Esophagus muscularis mucosa (tissue), 4 donors: ENCODE data around the gene ACTR6. TPM values are rescaled to one million over a fixed set of nuclear protein-coding genes. Genes with fewer than 3 reads are reported as not detected.

ENCODE experiments used
- DNase-seq: peaks from one replicate; pipeline ENCODE4 v3.0.0-alpha.2; 2017; ENCODE audit errors: extremely low spot score
- H3K27ac ChIP-seq, 4 donors: fragments of 200-600 bp; sonication (generic); replicated peaks in 1 of 4; 1 replicate in 3 of 4; 2 replicates in 1 of 4; pipeline ENCODE4 v1.5.1; 2016 to 2019; ENCODE audit warnings: mild to moderate bottlenecking in 1 of 4
- H3K27me3 ChIP-seq, 4 donors: fragments of 200-600 bp; sonication (generic); one replicate each; pipeline versions ENCODE4 v1.5.1 to v1.6.0; 2016 to 2019
- H3K36me3 ChIP-seq, 4 donors: fragments of 200-600 bp; sonication (generic); one replicate each; pipeline ENCODE4 v1.5.1; 2016 to 2019
- H3K4me1 ChIP-seq, 4 donors: fragments of 200-600 bp; sonication (generic); one replicate each; pipeline ENCODE4 v1.5.1; 2016 to 2019
- H3K4me3 ChIP-seq, 4 donors: fragments of 200-600 bp; sonication (generic); 1 replicate in 2 of 4; 2 replicates in 2 of 4; pipeline ENCODE4 v1.5.1; 2016 to 2019; ENCODE audit warnings: mild to moderate bottlenecking in 4 of 4, moderate library complexity in 1 of 4
- H3K9me3 ChIP-seq, 4 donors: fragments of 200-600 bp; sonication (generic); 1 replicate in 3 of 4; 2 replicates in 1 of 4; pipeline ENCODE4 v1.5.1; 2016 to 2019
- CTCF ChIP-seq, 3 experiments: fragments of 200-600 bp in 2 of 3; fragments of 450-650 bp in 1 of 3; sonication (generic) in 2 of 3; IDR thresholded peaks; one replicate each; pipeline ENCODE4 v1.5.1; 2017 to 2019; ENCODE audit warnings: antibody characterized with exemption in 3 of 3, mild to moderate bottlenecking in 2 of 3, moderate library complexity in 1 of 3
- EP300 ChIP-seq: sonication (generic); formaldehyde crosslinking; IDR thresholded peaks from one replicate; pipeline ENCODE4 v1.6.1; 2017; ENCODE audit warnings: antibody characterized with exemption
- POLR2A ChIP-seq: fragments of 450-650 bp; IDR thresholded peaks from one replicate; pipeline ENCODE4 v1.6.1; 2017; ENCODE audit warnings: antibody characterized with exemption, moderate library complexity, mild to moderate bottlenecking, low read depth
- POLR2AphosphoS5 ChIP-seq, 2 donors: sonication (generic); formaldehyde crosslinking; IDR thresholded peaks; one replicate each; pipeline ENCODE4 v1.6.1; 2017; ENCODE audit warnings: antibody characterized with exemption in 2 of 2
- WGBS: methylation state at CpG from one replicate; pipeline ENCODE4 v1.1.5; 2018; 5-methylcytosine and 5-hydroxymethylcytosine counted together
- intact Hi-C: fragments of 100-400 bp; cut with DNase I; formaldehyde crosslinking; loops from one replicate; pipeline ENCODE4 v1.15.1; 2023
- total RNA-seq, 4 donors: library from RNA; depleted of rRNA; stranded (reverse); fragments of >200 nt; gene quantifications; one replicate each; pipeline versions ENCODE4 v1.1.0 to v1.2.1, GENCODE V29; 2016

ACTR6 gene
- total RNA-seq, 4 donors from 2014 or later, result 9.6 to 14.2 (median 13.3) TPM

- no peaks in the 10 kb centered on the region for H3K27me3 ChIP-seq
- no peak overlapping the region for H3K4me3 ChIP-seq
- peaks cover 0 to 11% (median 7%) of the 10 kb centered on the region in 4 donors for H3K4me1 ChIP-seq
- no peaks in the 10 kb centered on the region for H3K36me3 ChIP-seq
- intact Hi-C loops, result loop anchor here (5.0 to 10.0 kb wide), 2 partner anchors 110 to 318 kb away; no protein-coding TSS in a partner anchor
- DNase-seq, result no peak
- H3K9me3 ChIP-seq, result no peaks in the 10 kb centered on the region
- TF ChIP-seq CTCF (IDR thresholded peaks at IDR 0.05) (peak; percentile 65 to 83 (median 68)), POLR2A (no peak)
- peak overlapping the region in 1 of 4 donors; percentile 57 for H3K27ac ChIP-seq
- WGBS, result 27% methylated on average over 7 of the region's 7 CpGs
Observed at GRCh38 chr12:100234591-100235304, 34.1 kb downstream of the ACTR6 start.

GRCh38 chr12:100238801-100239200 lies 38.2 kb downstream of the ACTR6 start:
- 88% methylated on average over 3 of the region's 3 CpGs for WGBS
- intact Hi-C loops, result loop anchor here (10.0 kb wide), 1 partner anchor 106 kb away; no protein-coding TSS in a partner anchor
- TF ChIP-seq CTCF (IDR thresholded peaks at IDR 0.05), result no peak
- no peak for TF ChIP-seq POLR2AphosphoS5 (IDR thresholded peaks at IDR 0.05)
- H3K4me1 ChIP-seq, result peaks cover 0 to 11% (median 7%) of the 10 kb centered on the region in 4 donors
- no peaks in the 10 kb centered on the region for H3K9me3 ChIP-seq
- no peak overlapping the region for H3K27ac ChIP-seq
- no peak for DNase-seq
- H3K4me3 ChIP-seq, result no peak overlapping the region
- H3K27me3 ChIP-seq, result no peaks in the 10 kb centered on the region
- no peaks in the 10 kb centered on the region for H3K36me3 ChIP-seq

- peaks cover 0 to 4% (median under 1%) of the 10 kb centered on the region in 4 donors for H3K4me1 ChIP-seq
- H3K9me3 ChIP-seq, result no peaks in the 10 kb centered on the region
- no peaks in the 10 kb centered on the region for H3K27me3 ChIP-seq
- TF ChIP-seq POLR2AphosphoS5 (IDR thresholded peaks at IDR 0.05), result no peak
- no peak for TF ChIP-seq POLR2A
- TF ChIP-seq EP300, result no peak
- no peak for TF ChIP-seq CTCF (IDR thresholded peaks at IDR 0.05)
- H3K4me3 ChIP-seq, result no peak overlapping the region
- no peak for DNase-seq
- no peak overlapping the region for H3K27ac ChIP-seq
- no peaks in the 10 kb centered on the region for H3K36me3 ChIP-seq
- 100% methylated on average over 1 of the region's 1 CpG for WGBS
- intact Hi-C loops, result loop anchor here (10.0 kb wide), 1 partner anchor 105 kb away; no protein-coding TSS in a partner anchor
Observed at GRCh38 chr12:100239589-100239988, 39.0 kb downstream of the ACTR6 start.

GRCh38 chr12:100243137-100243536 lies 42.5 kb downstream of the ACTR6 start:
- Histone ChIP-seq H3K4me1 (no peaks in the 10 kb centered on the region), H3K9me3 (no peaks in the 10 kb centered on the region), H3K36me3 (no peaks in the 10 kb centered on the region), H3K27me3 (no peaks in the 10 kb centered on the region), H3K27ac (no peak overlapping the region), H3K4me3 (no peak overlapping the region)
- 93% methylated on average over 5 of the region's 5 CpGs for WGBS
- intact Hi-C loops, result loop anchor here (5.0 kb wide), 1 partner anchor 494 kb away; no protein-coding TSS in a partner anchor
- DNase-seq, result no peak
- TF ChIP-seq POLR2A (no peak), CTCF (IDR thresholded peaks at IDR 0.05) (no peak), EP300 (no peak), POLR2AphosphoS5 (IDR thresholded peaks at IDR 0.05) (no peak)

GRCh38 chr12:100247765-100248164 lies 47.1 kb downstream of the ACTR6 start:
- Histone ChIP-seq H3K4me1 (no peaks in the 10 kb centered on the region), H3K9me3 (no peaks in the 10 kb centered on the region), H3K4me3 (no peak overlapping the region), H3K27me3 (no peaks in the 10 kb centered on the region), H3K36me3 (no peaks in the 10 kb centered on the region), H3K27ac (no peak overlapping the region)
- no peak for DNase-seq
- 94% methylated on average over 4 of the region's 4 CpGs for WGBS
- intact Hi-C loops, result no loop called here
- TF ChIP-seq POLR2AphosphoS5 (IDR thresholded peaks at IDR 0.05) (no peak), EP300 (no peak), POLR2A (no peak), CTCF (IDR thresholded peaks at IDR 0.05) (no peak)
